Measurements from ENCODE around the gene GGTLC1.

DNA sequence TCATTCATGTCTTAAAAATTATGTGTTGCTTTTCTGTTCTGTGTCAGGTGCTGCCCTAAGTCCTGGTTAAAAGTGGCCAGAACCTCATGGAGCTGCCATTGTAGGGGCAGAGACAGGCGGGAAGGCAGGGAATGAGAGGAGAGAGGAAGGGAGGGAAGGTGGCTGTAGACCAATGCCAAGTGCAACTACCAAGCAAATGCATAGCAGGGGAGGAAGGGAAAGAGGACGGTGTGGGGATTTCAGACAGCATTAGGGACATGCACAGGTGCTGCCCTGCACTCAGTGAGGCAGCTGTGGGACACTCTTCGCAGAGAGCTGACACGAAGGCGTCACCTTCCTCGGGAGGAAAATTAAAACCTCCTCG is 21.0 kb downstream of the GGTLC1 start:
- TF ChIP-seq, protein P1, sequence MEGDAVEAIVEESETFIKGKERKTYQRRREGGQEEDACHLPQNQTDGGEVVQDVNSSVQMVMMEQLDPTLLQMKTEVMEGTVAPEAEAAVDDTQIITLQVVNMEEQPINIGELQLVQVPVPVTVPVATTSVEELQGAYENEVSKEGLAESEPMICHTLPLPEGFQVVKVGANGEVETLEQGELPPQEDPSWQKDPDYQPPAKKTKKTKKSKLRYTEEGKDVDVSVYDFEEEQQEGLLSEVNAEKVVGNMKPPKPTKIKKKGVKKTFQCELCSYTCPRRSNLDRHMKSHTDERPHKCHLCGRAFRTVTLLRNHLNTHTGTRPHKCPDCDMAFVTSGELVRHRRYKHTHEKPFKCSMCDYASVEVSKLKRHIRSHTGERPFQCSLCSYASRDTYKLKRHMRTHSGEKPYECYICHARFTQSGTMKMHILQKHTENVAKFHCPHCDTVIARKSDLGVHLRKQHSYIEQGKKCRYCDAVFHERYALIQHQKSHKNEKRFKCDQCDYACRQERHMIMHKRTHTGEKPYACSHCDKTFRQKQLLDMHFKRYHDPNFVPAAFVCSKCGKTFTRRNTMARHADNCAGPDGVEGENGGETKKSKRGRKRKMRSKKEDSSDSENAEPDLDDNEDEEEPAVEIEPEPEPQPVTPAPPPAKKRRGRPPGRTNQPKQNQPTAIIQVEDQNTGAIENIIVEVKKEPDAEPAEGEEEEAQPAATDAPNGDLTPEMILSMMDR (conservative IDR thresholded peaks at IDR 0.05; ENCODE audit: low read depth, low read length): no peak
- no peak for TF ChIP-seq EZH2 (IDR thresholded peaks at IDR 0.05; ENCODE audit: low read length, unreplicated experiment)
- no peak for TF ChIP-seq EZH2phosphoT487 (IDR thresholded peaks at IDR 0.05; ENCODE audit: borderline replicate concordance, low read length)
